ENCODE measurements around the gene WDR77.

Gene WDR77

DNA sequence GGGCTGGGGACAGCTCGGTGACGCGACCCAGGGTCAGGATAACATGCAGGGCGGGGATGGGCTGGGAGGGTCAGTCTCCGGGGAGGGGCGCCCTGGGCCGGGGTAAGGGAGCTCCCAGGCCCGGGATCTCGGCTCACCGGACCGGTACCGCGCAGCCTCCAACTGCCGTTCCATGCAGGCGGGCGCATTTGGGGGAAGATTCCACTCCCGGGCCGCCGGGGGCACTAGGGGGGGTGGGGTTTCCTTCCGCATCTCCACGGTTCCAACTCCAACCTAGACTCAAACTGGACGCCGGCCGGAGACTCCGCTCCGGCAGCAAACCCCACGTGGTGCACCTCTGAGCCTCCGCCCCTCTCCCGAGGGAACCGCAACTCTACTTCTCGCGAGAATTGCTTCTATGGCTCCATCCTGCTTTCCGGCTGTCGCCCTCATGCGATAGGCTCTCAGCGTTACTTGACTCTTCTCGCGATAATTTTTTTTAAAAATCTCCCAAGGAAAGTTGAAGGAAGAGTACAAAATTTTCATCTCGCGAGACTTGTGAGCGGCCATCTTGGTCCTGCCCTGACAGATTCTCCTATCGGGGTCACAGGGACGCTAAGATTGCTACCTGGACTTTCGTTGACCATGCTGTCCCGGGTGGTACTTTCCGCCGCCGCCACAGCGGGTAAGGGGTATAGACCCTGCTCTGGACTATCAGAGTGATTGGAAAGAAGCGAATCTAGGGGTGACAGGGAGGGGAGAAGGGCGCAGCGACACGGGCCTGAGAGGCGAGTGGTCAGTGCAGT lies at the start of gene WDR77, which contains the start of gene ATP5PB:
WDR77 (minus strand) TSS at position 339 of the 785 bp plus-strand sequence; CDS start at position 252, 87 bp downstream.
ATP5PB (plus strand) TSS at position 547 of the 785 bp plus-strand sequence; CDS start at position 625, 78 bp downstream.
- TF ChIP-seq, protein P1, sequence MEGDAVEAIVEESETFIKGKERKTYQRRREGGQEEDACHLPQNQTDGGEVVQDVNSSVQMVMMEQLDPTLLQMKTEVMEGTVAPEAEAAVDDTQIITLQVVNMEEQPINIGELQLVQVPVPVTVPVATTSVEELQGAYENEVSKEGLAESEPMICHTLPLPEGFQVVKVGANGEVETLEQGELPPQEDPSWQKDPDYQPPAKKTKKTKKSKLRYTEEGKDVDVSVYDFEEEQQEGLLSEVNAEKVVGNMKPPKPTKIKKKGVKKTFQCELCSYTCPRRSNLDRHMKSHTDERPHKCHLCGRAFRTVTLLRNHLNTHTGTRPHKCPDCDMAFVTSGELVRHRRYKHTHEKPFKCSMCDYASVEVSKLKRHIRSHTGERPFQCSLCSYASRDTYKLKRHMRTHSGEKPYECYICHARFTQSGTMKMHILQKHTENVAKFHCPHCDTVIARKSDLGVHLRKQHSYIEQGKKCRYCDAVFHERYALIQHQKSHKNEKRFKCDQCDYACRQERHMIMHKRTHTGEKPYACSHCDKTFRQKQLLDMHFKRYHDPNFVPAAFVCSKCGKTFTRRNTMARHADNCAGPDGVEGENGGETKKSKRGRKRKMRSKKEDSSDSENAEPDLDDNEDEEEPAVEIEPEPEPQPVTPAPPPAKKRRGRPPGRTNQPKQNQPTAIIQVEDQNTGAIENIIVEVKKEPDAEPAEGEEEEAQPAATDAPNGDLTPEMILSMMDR (conservative IDR thresholded peaks at IDR 0.05; ENCODE audit: low read depth, low read length) = no peak
- H3K4me3 ChIP-seq (ENCODE audit: low read length) = peak within 1 kb of the TSS; percentile 100
- DNase-seq (ENCODE audit: low read depth) = peak; percentile 95

- DNase-seq (ENCODE audit: low read depth) = no peak
- no peak overlapping the region for H3K4me3 ChIP-seq (ENCODE audit: low read length)
- TF ChIP-seq, protein P1 (conservative IDR thresholded peaks at IDR 0.05; ENCODE audit: low read depth, low read length) = no peak
Measured at GRCh38 chr1:111497592-111497991, 48.5 kb upstream of the WDR77 start.

GRCh38 chr1:111496398-111496797 lies 47.3 kb upstream of the WDR77 start:
- TF ChIP-seq, protein P1 (conservative IDR thresholded peaks at IDR 0.05; ENCODE audit: low read depth, low read length) = no peak
- H3K4me3 ChIP-seq (ENCODE audit: low read length) = no peak overlapping the region
- no peak for DNase-seq (ENCODE audit: low read depth)

GRCh38 chr1:111491070-111491469 lies 42.0 kb upstream of the WDR77 start:
- no peak for DNase-seq (ENCODE audit: low read depth)
- TF ChIP-seq, protein P1 (conservative IDR thresholded peaks at IDR 0.05; ENCODE audit: low read depth, low read length) = no peak

GRCh38 chr1:111490220-111490619 lies 41.2 kb upstream of the WDR77 start:
- DNase-seq (ENCODE audit: low read depth) = no peak
- H3K4me3 ChIP-seq (ENCODE audit: low read length) = no peak overlapping the region
- TF ChIP-seq, protein P1 (conservative IDR thresholded peaks at IDR 0.05; ENCODE audit: low read depth, low read length) = no peak

More at GRCh38 chr1:111491070-111491469, 42.0 kb upstream of the WDR77 start:
- no peak overlapping the region for H3K4me3 ChIP-seq (ENCODE audit: low read length)

DNA sequence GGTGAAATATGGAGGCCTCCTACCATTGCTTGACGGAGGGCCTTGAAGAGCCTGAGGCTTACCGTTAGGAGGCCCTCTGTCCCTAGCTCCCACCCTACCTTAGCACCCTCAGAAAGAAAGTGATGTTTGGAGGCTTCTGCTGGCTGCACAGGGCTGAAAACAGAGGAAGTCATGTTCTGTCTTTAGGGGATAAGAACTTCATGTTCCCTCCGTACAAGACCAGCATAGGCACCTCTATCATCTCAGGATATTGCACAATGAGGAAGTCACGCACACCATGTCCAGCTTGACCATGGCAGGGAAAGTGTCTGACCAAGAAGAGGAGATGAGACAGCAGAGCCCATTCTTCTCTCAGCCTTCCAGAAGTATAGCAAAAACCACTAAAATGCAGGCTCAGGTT lies 40.5 kb upstream of the WDR77 start:
- TF ChIP-seq, protein P1 (conservative IDR thresholded peaks at IDR 0.05; ENCODE audit: low read depth, low read length) = no peak
- DNase-seq (ENCODE audit: low read depth) = no peak

DNA sequence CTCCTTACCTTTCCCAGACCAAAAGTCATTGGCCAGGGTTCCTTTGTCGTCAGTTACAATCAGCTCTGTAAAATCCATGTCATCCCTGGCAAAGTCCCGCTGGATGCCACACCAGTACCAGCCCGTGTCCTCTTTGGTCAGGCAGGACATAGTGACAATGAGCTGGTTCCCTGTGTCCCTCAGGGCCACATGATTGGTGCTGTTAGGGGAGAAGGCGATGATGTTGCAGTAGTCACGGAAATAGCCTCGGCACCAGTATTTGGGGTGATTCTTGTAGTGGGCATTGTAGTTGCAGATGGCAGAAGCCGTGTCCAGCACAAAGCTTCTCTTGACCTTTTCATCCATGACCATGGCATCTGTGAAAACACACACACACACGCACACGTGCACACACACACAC lies 39.6 kb upstream of the WDR77 start:
- TF ChIP-seq, protein P1 (conservative IDR thresholded peaks at IDR 0.05; ENCODE audit: low read depth, low read length) = no peak
- no peak overlapping the region for H3K4me3 ChIP-seq (ENCODE audit: low read length)
- DNase-seq (ENCODE audit: low read depth) = no peak

More for the DNA sequence above, 40.5 kb upstream of the WDR77 start:
- H3K4me3 ChIP-seq (ENCODE audit: low read length) = no peak overlapping the region

All from retinal pigment epithelial cell (primary cell).